ENCODE results near the gene NDFIP2.

The NDFIP2 gene

DNA sequence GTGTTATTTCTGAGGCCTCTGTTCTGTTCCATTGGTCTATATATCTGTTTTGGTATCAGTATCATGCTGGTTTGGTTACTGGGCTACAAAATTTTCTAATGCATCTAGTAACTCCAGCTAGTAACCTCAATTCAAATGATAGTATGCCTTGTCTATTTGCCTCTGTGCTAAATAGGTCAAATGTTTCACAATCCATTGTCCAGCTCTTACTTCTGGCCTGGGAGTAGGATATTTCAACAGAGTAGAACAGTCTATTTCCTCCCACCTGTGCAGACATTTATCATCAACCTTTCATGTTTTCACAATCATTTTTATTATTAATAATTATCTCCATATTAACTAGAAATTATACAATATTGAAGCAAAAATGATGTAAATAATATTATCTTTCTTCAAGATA lies 18.1 kb upstream of the NDFIP2 start:
- no peak for DNase-seq

- no peak for DNase-seq
These were observed 17.4 kb upstream of the NDFIP2 start for GRCh38 chr13:79463604-79464003.

GRCh38 chr13:79466872-79467271 lies 14.1 kb upstream of the NDFIP2 start:
- no peak for DNase-seq

- no peak for DNase-seq
These were observed 12.6 kb upstream of the NDFIP2 start for GRCh38 chr13:79468402-79468801.

DNA sequence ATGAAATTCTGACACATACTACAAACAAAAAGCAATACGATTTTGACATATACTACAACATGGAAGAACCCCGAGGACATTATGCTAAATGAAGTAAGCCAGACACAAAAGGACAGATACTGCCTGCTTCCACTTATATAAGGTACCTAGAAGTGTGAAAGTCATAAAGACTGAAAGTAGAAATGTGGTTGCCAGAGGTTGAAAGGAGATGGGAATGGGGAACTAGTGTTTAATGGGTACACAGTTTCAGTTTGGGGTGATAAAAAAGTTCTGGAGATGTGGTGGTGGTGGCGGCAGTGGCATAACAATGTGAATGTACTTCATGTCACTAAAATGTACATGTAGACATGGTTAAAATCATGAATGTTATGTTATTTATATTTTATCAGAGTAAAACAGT lies 12.1 kb upstream of the NDFIP2 start:
- DNase-seq, result no peak

GRCh38 chr13:79469608-79470007 lies 11.3 kb upstream of the NDFIP2 start:
- no peak for DNase-seq

GRCh38 chr13:79470666-79471065 lies 10.3 kb upstream of the NDFIP2 start:
- no peak for DNase-seq

DNA sequence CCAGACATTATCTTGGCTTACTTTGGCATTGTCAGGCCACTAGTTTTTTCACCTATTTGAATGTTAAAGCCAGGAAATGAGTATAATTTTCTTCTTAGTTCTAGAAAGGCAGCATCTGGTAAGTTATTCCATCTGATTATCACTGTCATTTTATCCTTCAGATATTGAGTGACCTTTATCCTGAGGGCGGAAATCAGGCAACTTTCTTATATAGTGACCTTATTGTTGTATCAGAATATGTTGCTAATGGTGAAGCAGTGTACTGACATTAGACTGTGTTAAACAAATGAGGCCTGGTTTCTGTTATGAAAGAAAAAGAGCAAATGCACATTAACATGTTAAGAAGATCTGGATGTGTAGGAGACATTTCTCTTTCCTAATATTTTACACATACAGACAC lies 5.4 kb upstream of the NDFIP2 start:
- DNase-seq, result no peak

GRCh38 chr13:79477968-79478367 lies 3.0 kb upstream of the NDFIP2 start:
- no peak for DNase-seq

DNA sequence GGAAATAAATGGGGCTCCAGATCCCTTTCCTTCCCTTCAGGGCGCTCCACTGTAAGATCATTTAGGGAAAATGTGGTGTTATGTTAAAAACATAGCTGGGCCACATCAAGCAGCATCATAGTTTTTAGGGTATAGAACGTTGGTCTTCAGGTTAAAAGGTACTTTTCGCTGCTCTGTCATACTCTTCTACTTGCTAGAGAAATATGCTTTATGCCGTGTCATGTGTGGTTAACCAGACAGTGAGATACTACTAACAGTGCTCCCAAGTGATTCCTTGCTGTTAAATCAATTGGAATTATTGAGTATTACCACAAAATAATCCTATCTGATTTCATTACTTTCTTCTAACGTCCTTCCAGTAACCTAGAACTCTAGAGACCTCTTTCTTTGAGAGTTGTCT lies 1.1 kb upstream of the NDFIP2 start:
- DNase-seq, result no peak

- DNase-seq, result no peak
These were observed 714 bp downstream of the NDFIP2 start for GRCh38 chr13:79481685-79482052.

GRCh38 chr13:79482281-79482970 lies 1.5 kb downstream of the NDFIP2 start:
- DNase-seq, result no peak

DNA sequence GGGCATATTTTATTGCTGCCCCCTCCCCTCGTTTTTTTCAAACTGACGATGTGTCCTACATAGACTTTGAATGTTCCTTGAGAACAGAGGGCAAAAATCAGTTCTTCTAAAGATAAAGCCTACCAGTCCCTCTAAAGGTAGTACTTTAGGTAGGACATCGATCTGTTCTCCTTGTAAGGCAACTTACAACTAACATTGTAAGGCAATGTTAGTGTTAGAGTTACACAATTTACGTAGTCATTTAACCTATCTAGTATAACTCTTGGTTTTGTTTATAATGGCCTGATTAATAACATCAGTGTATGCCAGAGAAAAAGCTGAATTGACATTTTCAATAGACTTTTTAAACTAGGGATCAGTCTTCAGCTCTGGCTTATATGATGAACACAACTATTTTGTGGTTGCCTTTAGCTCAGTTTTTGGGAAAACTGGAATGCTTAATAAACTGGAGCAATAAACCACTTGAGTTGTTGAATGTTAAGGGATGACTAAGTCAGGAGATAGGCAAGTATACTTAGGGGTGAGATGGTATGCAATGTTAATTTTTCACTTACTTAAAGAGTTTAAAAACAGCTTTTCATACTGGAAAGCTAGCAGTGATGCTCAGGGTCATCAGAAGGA lies 2.2 kb downstream of the NDFIP2 start:
- DNase-seq, result no peak

GRCh38 chr13:79485014-79485811 lies 4.3 kb downstream of the NDFIP2 start:
- DNase-seq, result no peak

GRCh38 chr13:79486433-79487188 lies 5.7 kb downstream of the NDFIP2 start:
- DNase-seq, result no peak

GRCh38 chr13:79490326-79490725 lies 9.4 kb downstream of the NDFIP2 start:
- no peak for DNase-seq

DNA sequence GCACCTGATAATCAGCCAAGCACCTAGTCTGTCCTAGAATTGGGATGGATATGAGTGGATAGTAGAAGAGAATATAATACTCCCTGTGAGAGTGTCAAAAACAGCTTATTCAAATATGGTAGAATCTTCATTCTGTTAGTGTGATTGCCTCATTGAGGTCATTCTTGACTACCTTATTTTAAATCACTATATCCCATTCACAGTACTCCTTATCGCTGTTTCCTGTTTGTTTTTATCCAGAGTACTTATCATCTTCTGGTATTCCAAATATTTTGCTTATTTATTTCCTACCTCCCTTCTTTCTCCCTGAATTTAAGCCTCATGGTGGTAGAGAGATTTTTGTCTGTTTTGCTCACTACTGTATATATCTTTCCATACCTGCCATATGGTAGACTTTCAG lies 9.9 kb downstream of the NDFIP2 start:
- DNase-seq, result no peak

DNA sequence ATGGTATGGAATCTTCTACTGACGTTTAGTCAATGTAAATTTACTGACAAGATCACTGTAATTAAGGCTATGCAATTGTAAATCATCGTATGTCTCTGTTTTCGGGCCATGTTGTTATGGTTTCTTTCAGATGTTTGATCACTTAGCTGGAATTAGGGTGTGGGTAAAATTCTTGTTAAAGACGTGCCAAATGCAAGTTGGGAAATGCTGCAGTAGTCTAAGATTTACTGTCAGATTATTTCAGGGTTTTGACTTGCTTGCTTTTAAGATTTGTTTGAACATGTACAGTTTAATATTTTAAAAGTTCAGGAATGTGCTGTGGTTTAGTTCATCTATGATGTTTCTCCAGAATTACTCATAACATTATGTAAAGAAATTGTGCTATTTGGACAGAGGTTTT lies 10.8 kb downstream of the NDFIP2 start:
- no peak for DNase-seq

GRCh38 chr13:79492313-79492798 lies 11.4 kb downstream of the NDFIP2 start:
- no peak for DNase-seq

GRCh38 chr13:79492918-79493594 lies 12.1 kb downstream of the NDFIP2 start:
- DNase-seq, result no peak

DNA sequence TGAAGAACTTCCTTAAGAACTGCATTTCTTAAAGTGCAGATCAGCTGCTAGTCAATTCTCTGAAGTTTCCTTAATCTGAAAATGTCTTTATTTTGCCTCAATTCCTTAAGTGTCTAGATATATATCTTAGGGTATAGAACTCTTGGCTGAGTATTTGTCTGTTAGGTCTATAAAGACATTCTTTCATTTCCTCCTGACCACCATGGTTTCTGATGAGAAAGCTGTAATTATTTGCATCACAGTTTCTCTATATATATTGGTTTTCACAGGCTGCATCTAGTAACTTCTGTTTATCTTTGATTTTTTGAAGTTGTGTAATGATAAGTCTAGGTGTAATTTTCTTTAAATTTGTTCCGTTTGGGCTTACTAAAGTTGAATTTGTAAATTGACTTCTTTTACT lies 15.2 kb downstream of the NDFIP2 start:
- DNase-seq, result no peak

DNA sequence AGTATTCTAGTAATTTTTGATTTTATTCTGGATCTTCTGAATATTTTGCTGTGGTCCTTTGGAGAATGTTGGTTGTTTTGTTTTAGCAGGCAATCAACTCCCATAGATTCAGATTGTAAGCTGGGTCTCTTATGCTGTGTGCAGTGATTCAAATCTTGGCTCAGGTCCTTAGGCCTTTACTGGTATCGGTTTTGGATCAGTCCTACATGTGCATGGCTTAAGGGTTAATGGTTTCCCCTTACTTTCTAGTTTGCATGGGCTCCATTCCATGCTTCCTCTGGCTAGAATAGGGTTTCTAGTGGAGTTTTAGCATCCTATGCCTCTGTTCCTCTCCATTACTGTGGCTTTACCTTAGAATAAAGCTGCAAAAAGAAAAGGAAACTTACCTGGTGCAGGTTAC lies 16.1 kb downstream of the NDFIP2 start:
- DNase-seq, result no peak

GRCh38 chr13:79497852-79498251 lies 16.9 kb downstream of the NDFIP2 start:
- no peak for DNase-seq
